DMS114 treated with DMSO at 0.1 percent for 48 hours (cell line): ENCODE measurements around the gene CXorf66.
"Not testable (repeated sequence)": the region's sequence is repeated elsewhere in the genome, so short reads cannot be mapped to it uniquely, and the experiment has no call there.

Experiments
- DNase-seq: peaks from one replicate; lab custom pipeline; 2025; ENCODE audit not compliant: unreplicated experiment; lab: John Stamatoyannopoulos, UW

The CXorf66 gene

GRCh38 chrX:139965421-139965820 lies at the start of gene CXorf66:
Gene CXorf66, minus strand, starts transcription at chrX:139965521. Its CDS starts 25 bp downstream, at chrX:139965496.
- no peak for DNase-seq

GRCh38 chrX:139982856-139983255 lies 17.5 kb upstream of the CXorf66 start:
- no peak for DNase-seq

- DNase-seq = no peak
Measured at GRCh38 chrX:139974471-139974870, 9.2 kb upstream of the CXorf66 start.

- DNase-seq = no peak
Measured at GRCh38 chrX:139972629-139973624, 7.6 kb upstream of the CXorf66 start.

- DNase-seq = no peak
Measured at GRCh38 chrX:139972113-139972512, 6.8 kb upstream of the CXorf66 start.

- DNase-seq = no peak
Measured at GRCh38 chrX:139971394-139971749, 6.1 kb upstream of the CXorf66 start.

- DNase-seq = no peak
Measured at GRCh38 chrX:139969286-139969685, 4.0 kb upstream of the CXorf66 start.

GRCh38 chrX:139967750-139968149 lies 2.4 kb upstream of the CXorf66 start:
- no peak for DNase-seq

- DNase-seq = no peak
Measured at GRCh38 chrX:139967300-139967699, 2.0 kb upstream of the CXorf66 start.

- DNase-seq = not testable (repeated sequence)
Measured at GRCh38 chrX:139966159-139966558, 838 bp upstream of the CXorf66 start.

- DNase-seq = not testable (repeated sequence)
Measured at GRCh38 chrX:139961091-139961490, 4.2 kb downstream of the CXorf66 start.

- no peak for DNase-seq
Measured at GRCh38 chrX:139949703-139950102, 15.6 kb downstream of the CXorf66 start.

GRCh38 chrX:139945075-139945474 lies 20.2 kb downstream of the CXorf66 start:
- no peak for DNase-seq

GRCh38 chrX:139936259-139936658 lies 29.1 kb downstream of the CXorf66 start:
- no peak for DNase-seq

- no peak for DNase-seq
Measured at GRCh38 chrX:139933904-139934303, 31.4 kb downstream of the CXorf66 start.

GRCh38 chrX:139932901-139933796 lies 32.2 kb downstream of the CXorf66 start, which contains the start of gene ATP11C:
Gene ATP11C, minus strand, starts transcription at chrX:139933053. Its CDS starts 1,011 bp downstream, at chrX:139932042.
- DNase-seq = peak; percentile 34

GRCh38 chrX:139932073-139932900 lies 33.0 kb downstream of the CXorf66 start:
- DNase-seq = no peak

- no peak for DNase-seq
Measured at GRCh38 chrX:139931646-139932072, 33.7 kb downstream of the CXorf66 start.

GRCh38 chrX:139930916-139931645 lies 34.2 kb downstream of the CXorf66 start:
- no peak for DNase-seq

- no peak for DNase-seq
Measured at GRCh38 chrX:139930401-139930800, 34.9 kb downstream of the CXorf66 start.
